Esophagus squamous epithelium (tissue), 4 donors: ENCODE results near the gene TLE5.
"Not testable (repeated sequence)": the region's sequence is repeated elsewhere in the genome, so short reads cannot be mapped to it uniquely, and the experiment has no call there.

Source experiments
- CTCF ChIP-seq, 6 experiments: fragments of 450-650 bp in 4 of 6; fragments of 200-600 bp in 2 of 6; sonication (generic) in 2 of 6; IDR thresholded peaks; one replicate each; pipeline ENCODE4 v1.5.1; 2016 to 2019; ENCODE audit warnings: antibody characterized with exemption in 6 of 6, mild to moderate bottlenecking in 4 of 6, moderate library complexity in 4 of 6
- POLR2A ChIP-seq, 4 donors: fragments of 450-650 bp; IDR thresholded peaks; one replicate each; pipeline ENCODE4 v1.6.1; 2017; ENCODE audit warnings: antibody characterized with exemption in 4 of 4, mild to moderate bottlenecking in 4 of 4, moderate library complexity in 3 of 4

GRCh38 chr19:3036977-3037544, 25.2 kb downstream of the TLE5 start:
- not testable (repeated sequence) for TF ChIP-seq CTCF, POLR2A (IDR thresholded peaks at IDR 0.05)
